HG03469 (cell line): ENCODE data around the gene BAIAP2.

ENCODE experiments used
- ATAC-seq: cut with Tn5 transposase; IDR thresholded peaks from one replicate; pipeline ENCODE4 v1.9.1; 2021; ENCODE audit warnings: mild to moderate bottlenecking, moderate library complexity, moderate number of reproducible peaks; ENCODE audit not compliant: unreplicated experiment

BAIAP2 gene

DNA sequence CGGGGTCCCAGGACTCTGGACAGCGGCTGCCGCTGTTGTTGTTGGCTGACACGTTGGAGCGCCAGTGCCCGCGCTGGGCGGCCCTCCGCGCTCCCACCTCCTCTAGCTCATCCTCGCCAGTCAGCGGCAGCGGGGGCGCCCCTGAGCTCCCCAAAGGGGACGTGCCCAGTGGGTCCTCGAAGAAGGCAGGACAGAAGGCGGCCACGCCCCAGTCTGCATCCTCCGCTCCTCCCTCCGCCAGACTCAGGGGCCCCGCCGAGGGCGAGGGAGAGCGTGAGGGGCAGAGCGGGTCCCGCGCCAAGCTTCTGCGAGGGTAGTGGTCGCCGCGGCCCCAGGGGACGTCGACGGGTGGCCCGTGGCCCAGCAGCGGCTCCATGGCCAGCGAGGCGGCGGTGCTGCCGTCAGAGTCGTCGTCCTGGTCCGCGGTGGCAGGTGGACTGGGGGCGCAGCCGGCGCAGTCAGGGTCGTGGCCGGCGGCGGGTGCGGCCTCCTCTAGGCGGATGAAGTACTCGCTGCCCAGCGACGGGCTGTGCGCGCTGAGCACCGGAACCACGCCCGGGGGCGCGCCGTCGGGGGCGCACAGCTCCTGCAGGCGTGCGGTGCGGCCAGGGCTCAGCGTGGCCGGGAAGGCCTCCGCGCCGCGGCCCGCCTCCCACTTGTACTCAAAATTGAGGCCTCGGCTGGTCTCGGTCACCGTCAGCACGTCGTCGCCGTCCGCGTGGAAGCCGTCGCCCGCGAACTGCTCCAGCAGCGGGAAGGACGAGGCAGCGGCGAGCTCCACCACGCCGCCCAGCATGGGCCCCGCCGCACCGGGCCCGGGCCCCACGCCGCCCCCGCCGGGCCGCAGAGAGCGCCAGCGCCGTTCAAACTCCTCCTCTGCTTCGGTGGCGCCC, 87.1 kb downstream of the BAIAP2 start:
- no peak for ATAC-seq

DNA sequence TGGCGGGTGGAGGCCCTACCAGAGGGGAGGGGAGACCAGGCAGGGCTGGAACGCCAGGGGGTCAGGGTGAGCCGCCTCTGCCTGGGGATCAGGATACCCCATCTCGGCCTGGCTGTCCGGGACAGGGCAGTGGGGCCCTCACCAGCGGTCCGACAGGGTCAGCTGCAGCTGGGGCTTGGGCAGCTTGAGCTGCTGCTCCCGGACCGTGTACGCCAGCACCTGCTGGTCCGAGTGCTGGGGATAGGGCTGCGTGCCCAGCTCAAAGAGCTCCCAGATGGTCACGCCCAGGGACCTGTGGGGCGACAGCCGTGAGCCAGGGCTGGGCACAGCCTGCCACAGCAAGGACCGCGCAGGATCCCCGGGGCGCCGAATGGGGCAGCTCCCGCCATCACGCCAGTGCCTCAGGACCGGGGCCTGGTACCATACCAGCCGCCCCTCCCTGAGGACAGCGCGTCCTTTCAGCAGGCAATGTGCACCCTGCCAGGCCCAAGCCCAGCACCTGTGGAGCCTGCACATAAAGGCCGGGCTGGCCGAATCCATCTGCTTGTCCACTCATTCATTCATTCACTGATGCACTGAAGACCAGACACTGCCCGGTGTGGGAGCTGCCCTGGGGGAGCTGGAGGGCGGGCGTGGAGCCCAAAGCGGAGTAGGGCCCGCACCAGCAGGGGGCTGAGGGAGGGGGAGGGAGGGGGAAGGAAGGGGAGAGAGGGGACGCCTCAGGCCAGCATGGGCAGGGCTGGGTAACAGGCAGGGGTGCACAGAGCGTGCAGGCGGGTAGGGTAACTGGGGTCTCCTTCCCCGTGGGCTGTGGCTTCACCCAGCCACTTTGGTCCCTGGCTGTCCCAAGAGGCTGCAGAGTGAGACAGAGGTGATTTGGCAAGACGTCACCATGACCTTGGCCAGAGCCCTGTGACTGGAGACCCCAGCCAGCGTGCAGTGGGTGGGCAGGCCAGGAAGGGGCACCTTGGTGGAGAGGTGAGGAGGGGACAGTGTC, 88.4 kb downstream of the BAIAP2 start:
- no peak for ATAC-seq

DNA sequence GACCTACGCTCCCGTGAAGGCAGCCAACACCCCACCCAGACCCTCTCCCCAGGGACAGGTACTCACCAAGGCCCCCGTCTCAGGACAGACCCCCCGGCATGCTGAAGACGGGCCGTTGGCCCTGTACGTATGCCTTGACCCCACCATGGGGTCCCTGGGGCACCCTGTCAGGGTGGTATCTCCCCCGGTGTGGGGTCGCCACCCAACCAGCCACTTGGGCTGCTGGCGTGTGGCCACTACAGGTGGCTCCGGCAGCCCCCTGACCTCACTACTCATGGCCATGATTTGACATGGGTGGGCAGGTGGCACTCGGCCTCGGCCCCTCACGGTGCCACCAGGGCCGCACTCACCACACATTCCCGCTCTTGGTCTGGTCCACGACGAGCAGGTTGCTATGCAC, 89.4 kb downstream of the BAIAP2 start:
- no peak for ATAC-seq

DNA sequence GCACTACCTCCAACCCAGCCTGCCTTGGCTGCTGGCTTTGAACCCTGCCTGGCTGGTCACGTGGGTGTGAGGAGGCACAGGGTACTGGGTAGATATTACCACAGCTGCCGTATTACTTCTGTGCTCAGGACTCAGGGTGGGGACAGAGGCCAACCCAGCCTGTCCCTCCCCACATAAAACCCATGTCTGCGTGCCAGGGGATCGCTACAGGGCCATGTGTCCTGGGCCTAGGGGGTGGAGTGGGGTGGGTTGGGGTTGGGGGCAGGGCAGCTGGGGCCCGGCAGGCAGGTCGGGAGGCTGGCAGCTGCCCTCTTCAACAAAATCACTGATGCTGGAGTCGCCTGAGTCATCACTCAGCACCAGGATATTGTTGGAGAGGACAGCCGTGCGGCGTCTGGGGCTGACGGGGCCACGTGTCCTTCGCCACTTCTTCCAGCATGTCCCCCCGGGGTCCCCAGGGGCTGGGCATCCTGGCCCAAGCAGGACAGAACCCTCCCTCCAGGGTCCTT, 90.7 kb downstream of the BAIAP2 start:
- no peak for ATAC-seq

DNA sequence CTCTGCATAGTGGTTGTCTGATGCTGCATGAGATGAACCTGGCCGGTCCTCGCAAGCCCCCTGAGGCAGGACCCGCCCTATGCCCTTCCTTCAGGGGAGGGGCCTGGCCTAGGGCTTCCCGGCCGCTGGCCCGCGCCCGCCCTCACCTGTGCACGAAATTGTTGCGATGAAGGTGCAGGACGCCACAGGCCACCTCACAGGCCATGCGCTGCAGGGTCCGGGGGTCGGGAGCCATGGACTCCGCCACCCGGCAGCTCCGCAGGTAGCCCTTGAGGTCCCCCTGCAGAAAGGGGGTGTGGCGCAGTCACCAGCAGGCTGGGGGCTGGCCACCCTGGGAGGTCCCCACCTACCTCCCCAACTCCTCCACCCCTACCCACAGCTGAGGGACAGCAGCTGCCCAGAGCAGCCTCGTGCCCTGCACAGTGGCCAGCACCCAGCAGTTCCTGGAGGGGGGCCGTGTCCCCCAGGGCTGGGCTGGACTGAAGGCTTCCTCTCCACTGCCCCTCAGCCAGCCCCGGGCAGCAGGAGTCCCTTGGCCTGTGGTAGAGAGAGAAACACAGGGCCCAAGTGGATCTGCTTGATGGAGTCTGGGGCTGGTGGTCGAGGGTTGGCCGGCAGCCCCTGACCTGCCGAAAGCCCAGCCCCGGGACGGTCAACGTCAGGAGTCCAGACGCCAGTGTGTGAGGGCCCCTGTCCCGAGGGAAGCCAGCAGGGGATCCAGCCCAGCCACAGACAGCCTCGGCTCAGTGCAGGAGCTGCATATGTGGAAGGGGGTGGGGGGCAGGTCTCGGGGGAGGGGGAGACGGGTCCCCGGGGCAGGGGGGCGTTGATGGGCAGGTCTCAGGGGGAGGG, 91.6 kb downstream of the BAIAP2 start:
- ATAC-seq: no peak

DNA sequence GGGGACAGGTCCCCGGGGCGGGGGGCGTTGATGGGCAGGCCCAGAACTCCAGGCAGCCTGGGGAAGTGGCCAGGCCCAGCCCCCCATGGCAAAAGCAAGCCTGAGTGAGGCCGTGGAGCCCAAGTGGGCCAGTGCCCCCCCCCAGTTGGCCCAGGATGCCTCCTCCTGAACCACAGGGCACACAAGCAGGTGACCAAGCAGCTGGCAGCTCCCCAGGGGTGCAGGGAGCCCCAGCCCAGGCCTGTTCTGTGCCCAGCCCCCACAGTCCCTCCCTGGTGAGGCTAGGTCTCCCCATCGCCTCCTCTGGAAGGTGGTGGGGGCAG, 92.1 kb downstream of the BAIAP2 start:
- ATAC-seq: no peak

DNA sequence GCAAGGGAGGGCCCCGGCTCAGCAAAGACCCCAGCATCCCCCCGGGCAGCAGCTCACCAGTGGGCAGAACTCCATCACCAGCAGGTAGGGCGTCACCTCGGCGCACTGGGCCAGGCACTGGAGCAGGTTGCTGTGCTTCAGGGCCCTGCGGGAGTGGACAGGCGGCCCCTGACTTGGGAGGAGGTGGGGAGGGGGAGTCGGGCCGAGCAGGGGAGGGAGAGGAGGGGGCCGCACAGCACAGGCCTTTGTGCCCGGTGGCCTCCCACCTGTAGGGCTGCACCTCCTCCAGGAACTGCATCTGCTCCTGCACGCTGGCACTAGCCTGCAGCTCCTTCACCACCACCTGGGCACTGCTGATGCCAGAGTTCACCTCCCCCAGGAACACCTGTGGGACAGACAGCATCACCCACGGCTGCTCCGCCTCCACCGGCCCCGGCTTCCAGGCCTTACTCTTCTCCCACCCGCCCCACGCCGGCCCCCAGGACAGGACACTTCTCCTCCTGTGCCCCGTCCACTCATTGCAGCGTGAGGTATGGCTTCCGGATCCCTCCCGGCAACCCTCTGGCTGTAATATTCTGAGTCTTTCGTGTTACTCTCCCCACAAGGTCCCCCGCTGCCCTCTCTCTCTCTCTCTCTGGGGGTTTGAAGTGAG, 92.7 kb downstream of the BAIAP2 start:
- ATAC-seq: no peak

DNA sequence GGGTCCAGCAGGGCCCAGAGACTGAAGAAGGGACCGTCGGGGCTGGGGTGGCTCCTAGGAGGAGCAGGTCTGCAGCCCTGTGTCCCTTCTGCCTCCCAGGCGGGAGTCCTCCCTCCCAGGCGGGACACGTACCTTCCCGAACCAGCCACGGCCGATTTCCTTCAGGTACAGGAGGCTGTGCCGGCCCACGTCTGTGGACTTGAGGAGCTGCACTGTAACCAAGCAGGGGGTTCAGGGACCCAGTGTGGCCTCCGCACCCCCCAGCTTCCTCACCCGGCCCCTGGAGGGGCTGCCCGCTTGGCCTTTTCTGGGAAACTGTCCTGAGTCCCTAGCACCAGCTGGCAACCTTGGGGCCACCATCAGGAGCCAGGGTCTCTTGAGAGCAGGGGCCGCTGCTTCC, 93.4 kb downstream of the BAIAP2 start:
- no peak for ATAC-seq

DNA sequence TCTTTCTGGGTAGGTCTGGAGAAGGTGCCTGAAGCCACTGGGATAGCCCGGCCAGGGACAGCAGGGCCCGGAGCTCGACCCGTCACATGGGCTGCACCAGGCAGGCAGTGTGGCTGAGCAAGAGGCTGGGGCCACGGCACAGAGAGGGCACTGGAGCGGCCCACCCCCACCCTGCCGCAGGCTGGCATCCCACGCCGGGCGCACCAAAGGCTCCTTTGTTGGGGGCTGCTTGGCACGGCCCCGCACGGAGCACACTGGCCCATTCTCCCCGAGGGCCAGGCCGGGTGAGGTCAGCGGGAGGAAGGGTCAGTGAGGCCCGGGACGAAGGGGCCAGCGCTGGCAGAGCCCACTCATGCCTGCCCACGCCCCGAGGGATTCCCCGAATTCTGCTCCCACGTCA, 93.8 kb downstream of the BAIAP2 start:
- ATAC-seq: no peak

DNA sequence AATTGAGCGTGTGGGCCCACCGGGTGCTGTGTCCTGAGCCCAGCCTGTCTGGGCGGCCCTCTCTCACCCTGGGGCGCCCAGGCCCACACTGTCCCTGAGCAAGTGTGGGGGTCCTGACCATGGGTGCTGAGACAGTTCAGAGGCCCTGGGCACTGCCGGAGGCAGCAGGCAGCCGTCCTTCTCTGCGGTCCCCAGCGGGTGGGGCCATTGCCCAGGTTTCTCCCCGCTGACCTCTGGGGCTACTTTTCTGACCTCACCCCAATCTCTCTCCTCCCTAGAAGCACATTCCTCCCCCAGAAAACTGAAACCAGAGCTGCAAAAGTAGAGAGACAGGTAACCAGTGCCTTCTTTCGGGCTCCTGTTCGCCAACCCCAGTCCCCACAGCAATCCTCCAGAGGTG, 94.3 kb downstream of the BAIAP2 start:
- ATAC-seq: no peak

DNA sequence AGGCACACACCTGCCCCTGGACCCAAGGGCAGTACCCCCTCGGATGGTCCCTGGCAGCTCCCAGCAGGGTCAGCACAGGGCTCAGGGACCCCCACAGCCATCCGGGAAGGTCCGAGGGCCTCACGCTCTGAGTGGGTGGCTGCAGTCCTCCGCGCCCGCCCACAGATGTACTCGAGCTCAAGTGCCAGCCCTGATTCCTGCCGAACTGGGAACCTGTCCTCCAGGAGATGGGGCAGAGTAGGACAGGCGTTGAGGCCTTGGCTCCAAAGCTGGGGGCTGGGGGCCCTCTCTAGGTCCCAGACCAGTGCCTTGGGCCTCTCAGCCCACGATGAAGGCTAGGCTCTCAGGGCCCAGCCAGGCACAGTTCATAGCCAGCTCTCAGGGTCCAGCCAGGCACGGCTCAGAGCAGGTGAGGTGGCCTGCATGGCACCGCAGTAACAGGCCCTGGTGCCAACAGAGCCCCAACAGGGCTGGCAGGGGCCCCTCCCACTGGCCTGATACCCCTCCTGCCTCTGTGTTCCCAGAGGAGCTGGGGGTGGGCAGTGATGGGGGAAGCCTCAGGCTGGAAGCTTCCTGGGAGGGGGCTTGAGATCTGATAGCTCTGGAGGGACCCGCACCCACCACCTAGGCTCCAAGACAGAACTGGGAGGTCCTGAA, 94.9 kb downstream of the BAIAP2 start:
- ATAC-seq: no peak

DNA sequence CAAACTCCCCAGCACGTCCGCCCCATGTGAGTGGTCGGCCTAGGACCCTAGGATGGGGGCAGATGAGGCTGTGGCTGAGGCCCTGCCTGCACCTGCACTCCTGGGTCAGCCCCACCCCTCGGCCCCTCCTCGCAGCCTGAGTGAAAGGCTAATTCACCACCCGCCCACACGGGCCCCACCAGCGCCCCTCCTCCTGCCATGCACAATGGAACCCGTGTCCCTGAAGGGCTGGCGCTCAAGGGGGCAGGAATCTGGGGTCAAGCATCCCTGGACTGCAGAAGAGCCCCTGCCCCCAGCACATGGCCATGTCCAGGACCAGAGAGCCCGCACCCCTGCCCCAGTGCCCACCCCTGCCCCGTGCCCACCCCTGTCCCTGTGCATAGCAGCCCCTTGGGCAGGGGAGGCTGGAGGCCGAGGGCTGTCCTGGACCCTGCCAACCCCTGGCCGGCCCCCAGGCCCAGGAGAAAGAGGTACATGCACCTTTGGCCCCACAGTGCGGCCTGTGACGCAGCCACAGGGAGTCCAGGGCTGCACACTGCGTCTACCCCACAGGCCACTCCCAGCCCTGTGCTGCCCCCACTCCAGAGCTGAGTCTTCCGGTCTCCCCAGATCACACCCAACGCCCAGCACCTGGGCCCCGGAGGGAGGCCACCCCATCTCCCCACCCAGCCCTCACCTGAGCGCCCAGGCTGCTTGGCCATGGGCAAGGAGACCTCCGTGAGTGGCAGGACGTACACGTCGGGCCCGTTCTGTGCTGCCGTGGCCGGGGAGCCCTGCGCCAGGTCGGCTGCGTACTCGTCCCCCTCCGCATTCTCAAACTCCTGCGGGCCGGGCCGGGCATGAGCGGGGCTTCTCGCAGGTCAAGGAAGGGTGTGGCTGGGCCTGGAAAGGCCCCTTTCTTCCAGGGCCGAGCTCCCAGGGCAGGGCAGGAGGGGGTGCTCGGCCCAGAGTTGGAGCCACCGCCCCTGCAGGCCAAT, 95.7 kb downstream of the BAIAP2 start:
- ATAC-seq: no peak

DNA sequence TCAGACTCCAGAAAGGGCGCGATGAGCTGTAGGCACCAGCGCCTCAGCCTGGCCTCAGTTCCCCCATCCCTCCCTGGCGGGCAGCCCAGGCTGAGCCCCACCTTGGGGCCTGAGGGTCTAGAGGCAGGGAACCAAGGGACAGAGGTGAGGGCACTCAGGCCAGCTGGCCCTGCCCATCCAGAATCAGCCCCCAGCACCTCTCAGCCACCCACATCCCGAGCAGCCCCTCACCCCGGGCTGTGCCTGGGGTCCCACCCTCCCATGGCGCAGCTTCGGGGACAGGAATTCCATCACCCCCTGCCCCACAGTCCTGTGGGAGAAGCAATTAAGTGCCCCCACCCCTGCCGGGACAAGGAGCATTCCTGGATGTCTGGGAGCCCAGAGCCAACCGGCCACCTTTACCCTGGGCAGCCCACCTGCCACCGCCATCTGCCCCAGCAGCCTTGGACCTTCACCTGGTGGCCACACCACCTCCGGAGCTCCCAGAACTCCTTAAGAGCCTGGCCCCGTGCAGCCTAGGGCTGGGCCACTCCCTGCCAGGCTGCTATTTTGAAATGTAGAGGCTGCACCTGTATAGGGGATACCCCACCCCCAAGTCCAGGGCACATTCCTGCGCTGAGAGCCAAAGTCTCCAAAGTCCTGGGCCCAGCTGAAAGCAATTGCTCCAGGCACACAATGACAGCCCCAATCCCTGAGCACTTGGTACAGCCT, 96.7 kb downstream of the BAIAP2 start:
- ATAC-seq: no peak

DNA sequence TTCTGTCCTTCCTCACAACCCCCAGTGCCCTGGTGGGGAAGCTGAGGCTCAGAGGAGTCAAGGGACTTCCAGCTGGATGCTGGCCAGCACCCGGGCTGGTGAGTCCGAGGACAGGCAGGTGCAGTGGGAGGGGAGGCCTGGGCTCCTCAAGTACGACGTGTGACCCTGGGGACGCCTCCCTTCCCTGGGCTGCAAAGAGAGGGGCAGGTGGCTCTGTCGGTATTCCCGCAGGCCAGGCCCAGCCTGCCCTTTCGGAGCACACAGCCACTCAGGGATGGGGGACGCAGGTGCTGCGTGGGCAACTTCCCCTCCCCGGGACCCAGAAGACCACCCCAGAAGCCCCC, 97.2 kb downstream of the BAIAP2 start:
- no peak for ATAC-seq

DNA sequence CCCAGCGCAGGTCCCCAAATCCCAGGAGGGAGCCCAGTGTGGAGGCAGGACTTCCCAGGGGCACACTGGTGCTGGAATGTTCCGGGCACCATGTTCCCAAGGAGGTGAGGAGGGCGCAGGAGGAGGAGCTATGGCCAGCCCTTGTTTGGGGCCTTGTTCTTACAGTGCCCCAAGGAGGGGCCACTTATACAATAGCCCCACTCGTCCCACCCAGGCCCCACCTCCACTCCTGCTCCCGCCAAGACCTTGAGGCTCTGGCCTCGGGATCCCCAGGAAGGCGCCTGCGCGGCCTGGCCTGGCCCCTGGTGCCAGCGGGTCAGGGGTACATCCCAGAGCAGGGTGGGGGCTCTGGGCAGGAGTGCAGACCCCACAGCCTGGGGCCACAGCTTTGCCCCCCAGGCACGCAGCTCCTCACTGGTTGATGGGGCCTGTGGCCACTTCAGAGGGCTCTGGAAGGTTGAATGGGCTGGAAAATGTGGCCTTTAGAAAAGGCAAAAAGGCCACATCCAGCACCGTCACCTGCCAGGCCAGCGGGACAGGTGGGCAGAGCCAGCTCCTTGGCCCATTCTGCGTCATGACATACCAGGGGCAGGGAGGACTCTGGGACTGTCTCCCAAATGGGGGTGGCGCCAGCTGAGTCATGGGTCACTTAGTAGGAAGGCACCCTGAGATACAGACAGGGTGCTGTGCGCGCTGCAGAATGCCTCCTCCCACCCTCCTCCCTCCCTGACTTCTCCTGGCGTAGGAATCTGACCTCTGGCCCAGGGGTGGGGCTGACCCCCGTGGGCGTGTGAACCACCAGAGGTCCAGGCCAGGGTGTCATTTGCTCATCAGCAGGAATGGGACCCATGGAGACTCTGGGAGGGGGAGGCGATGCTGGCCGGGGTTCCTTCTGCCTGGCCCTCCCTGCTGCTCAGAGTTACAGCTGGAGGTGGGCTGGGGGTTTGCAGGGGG, 98.1 kb downstream of the BAIAP2 start:
- no peak for ATAC-seq

DNA sequence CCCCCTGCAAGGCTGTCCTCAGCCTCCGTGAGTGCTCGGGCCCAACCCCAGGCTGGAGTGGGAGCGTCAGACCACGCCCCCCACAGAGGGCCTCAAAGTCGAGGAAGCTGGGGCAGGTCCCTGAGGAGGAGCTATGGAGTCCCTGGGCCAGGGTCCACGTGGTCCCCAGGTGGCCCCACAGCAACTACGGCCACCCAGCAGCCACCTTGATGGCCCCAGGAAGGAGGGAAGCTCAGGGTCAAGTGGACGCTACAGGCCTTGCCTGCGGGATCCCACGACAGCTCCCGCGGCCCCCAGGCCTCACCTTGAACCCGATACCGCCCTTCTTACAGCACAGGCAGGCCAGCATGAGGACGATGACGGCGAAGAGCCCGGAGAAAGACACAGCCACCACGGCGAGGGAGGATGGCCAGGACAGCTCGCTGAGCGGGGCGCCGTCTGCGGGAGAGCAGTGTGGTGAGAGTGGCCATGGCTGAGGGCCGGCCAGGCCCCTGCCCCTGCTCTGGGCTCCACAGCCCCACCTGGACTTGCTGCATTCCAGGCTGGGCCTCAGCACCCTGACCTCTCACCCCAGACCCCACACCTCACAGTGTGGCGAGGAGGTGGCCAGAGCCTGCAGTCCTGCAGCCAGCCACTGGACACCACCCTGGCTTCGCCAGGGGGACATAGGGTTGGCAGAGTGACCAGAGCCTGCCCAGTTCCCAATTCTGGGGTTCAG, 99.3 kb downstream of the BAIAP2 start:
- ATAC-seq: no peak
